Stomach (tissue), 19 donors: ENCODE measurements around the gene RASSF9. TPM values are rescaled to one million over a fixed set of nuclear protein-coding genes. Genes with fewer than 3 reads are reported as not detected.
A peak's percentile ranks its signal among the peaks of the same experiment; 100 is the strongest.

Experiments
- DNase-seq, 2 donors: peaks; one replicate each; pipeline versions ENCODE4 v3.0.0 to v3.0.0-alpha.2; 2013 to 2019
- H3K27ac ChIP-seq, 5 donors: fragments of 200-600 bp in 4 of 5; sonication (generic) in 4 of 5; one replicate each; pipeline ENCODE4 v1.5.1; 2013 to 2019; ENCODE audit warnings: mild to moderate bottlenecking in 1 of 5, moderate library complexity in 1 of 5
- H3K27me3 ChIP-seq, 3 donors: fragments of 200-600 bp; sonication (generic); one replicate each; pipeline ENCODE4 v1.5.1; 2017 to 2019; ENCODE audit warnings: mixed run types in 1 of 3
- H3K36me3 ChIP-seq, 4 donors: fragments of 200-600 bp; sonication (generic); 1 replicate in 3 of 4; 2 replicates in 1 of 4; pipeline ENCODE4 v1.5.1; 2016 to 2019
- H3K4me1 ChIP-seq, 4 donors: fragments of 200-600 bp; sonication (generic); one replicate each; pipeline ENCODE4 v1.5.1; 2016 to 2019
- H3K4me3 ChIP-seq, 4 donors: fragments of 200-600 bp; sonication (generic) in 3 of 4; one replicate each; pipeline ENCODE4 v1.5.1; 2016 to 2019; ENCODE audit warnings: mild to moderate bottlenecking in 1 of 4
- H3K9me3 ChIP-seq, 4 donors: fragments of 200-600 bp; sonication (generic); one replicate each; pipeline ENCODE4 v1.5.1; 2016 to 2019
- CTCF ChIP-seq, 7 experiments: fragments of 450-650 bp in 4 of 7; fragments of 200-600 bp in 3 of 7; sonication (generic) in 3 of 7; IDR thresholded peaks; one replicate each; pipeline ENCODE4 v1.5.1; 2016 to 2019; ENCODE audit warnings: antibody characterized with exemption in 7 of 7, control low read depth in 2 of 7, mild to moderate bottlenecking in 1 of 7
- EP300 ChIP-seq: sonication (generic); formaldehyde crosslinking; IDR thresholded peaks from one replicate; pipeline ENCODE4 v1.6.1; 2017; ENCODE audit warnings: antibody characterized with exemption
- POLR2A ChIP-seq, 4 donors: fragments of 450-650 bp; IDR thresholded peaks; one replicate each; pipeline ENCODE4 v1.6.1; 2016; ENCODE audit warnings: antibody characterized with exemption in 4 of 4, control low read depth in 2 of 4, mild to moderate bottlenecking in 1 of 4, moderate library complexity in 1 of 4
- POLR2AphosphoS5 ChIP-seq, 3 donors: sonication (generic); formaldehyde crosslinking; IDR thresholded peaks; one replicate each; pipeline ENCODE4 v1.6.1; 2016; ENCODE audit warnings: antibody characterized with exemption in 3 of 3
- WGBS, 5 donors: extraction: QIAGEN DNeasy Blood & Tissue Kit in 3 of 5; methylation state at CpG; one replicate each; pipeline versions ENCODE4 v1.1.5 to v1.1.7; 2013 to 2018; 5-methylcytosine and 5-hydroxymethylcytosine counted together
- intact Hi-C: fragments of 100-400 bp; cut with DNase I; formaldehyde crosslinking; loops from one replicate; pipeline ENCODE4 v1.15.1; 2023; ENCODE audit warnings: low total_unique reads
- long read RNA-seq, 10 donors: transcript quantifications; one replicate each; lab custom pipeline, GENCODE V29; 2026
- polyA plus RNA-seq, 3 donors: library from polyadenylated mRNA; stranded (reverse); fragments of 200-250 nt; gene quantifications; one replicate each; pipeline ENCODE4 v1.2.3, GENCODE V29; 2013
- total RNA-seq, 5 donors: library from RNA; depleted of rRNA; stranded (reverse); fragments of >200 nt; gene quantifications; one replicate each; pipeline versions ENCODE4 v1.1.0 to v1.2.3, GENCODE V29; 2014 to 2016
- donor health status: healthy with polysubstance abuse.
- donor health status: Bipolar disorder and iron deficiency.
- donor health status: healthy.

RASSF9 gene
- total RNA-seq (1 to 10 TPM in 2 of 5 donors, under 1 TPM in 3; under 0.01 to 6.2 (median 0.58) TPM), polyA plus RNA-seq (1 to 10 TPM in 1 of 3 donors, under 1 TPM in 1, not detected in 1; 0.31 to 1.2 TPM)
- long read RNA-seq, donor 1, full-length matches to known transcripts = 3 of 3 reads
- long read RNA-seq, donor 1, partial matches to known transcripts = 0 of 3 reads
- long read RNA-seq, donor 1, other reads (novel, unspliced or antisense) = 0 of 3 reads
- long read RNA-seq, donor 2, full-length matches to known transcripts = 4 of 4 reads
- long read RNA-seq, donor 2, partial matches to known transcripts = 0 of 4 reads
- long read RNA-seq, donor 2, other reads (novel, unspliced or antisense) = 0 of 4 reads
- long read RNA-seq, donor 3, full-length matches to known transcripts = 1 of 1 reads
- long read RNA-seq, donor 3, partial matches to known transcripts = 0 of 1 reads
- long read RNA-seq, donor 3, other reads (novel, unspliced or antisense) = 0 of 1 reads
- long read RNA-seq, donor 4 = 0 reads
- long read RNA-seq, donor 5, full-length matches to known transcripts = 1 of 1 reads
- long read RNA-seq, donor 5, partial matches to known transcripts = 0 of 1 reads
- long read RNA-seq, donor 5, other reads (novel, unspliced or antisense) = 0 of 1 reads
- long read RNA-seq, donor 6, full-length matches to known transcripts = 10 of 10 reads
- long read RNA-seq, donor 6, partial matches to known transcripts = 0 of 10 reads
- long read RNA-seq, donor 6, other reads (novel, unspliced or antisense) = 0 of 10 reads
- long read RNA-seq, donor 7, full-length matches to known transcripts = 2 of 2 reads
- long read RNA-seq, donor 7, partial matches to known transcripts = 0 of 2 reads
- long read RNA-seq, donor 7, other reads (novel, unspliced or antisense) = 0 of 2 reads
- long read RNA-seq, donor 8, full-length matches to known transcripts = 7 of 7 reads
- long read RNA-seq, donor 8, partial matches to known transcripts = 0 of 7 reads
- long read RNA-seq, donor 8, other reads (novel, unspliced or antisense) = 0 of 7 reads
- long read RNA-seq, donor 9, full-length matches to known transcripts = 8 of 8 reads
- long read RNA-seq, donor 9, partial matches to known transcripts = 0 of 8 reads
- long read RNA-seq, donor 9, other reads (novel, unspliced or antisense) = 0 of 8 reads
- long read RNA-seq, donor 10 = 0 reads

DNA sequence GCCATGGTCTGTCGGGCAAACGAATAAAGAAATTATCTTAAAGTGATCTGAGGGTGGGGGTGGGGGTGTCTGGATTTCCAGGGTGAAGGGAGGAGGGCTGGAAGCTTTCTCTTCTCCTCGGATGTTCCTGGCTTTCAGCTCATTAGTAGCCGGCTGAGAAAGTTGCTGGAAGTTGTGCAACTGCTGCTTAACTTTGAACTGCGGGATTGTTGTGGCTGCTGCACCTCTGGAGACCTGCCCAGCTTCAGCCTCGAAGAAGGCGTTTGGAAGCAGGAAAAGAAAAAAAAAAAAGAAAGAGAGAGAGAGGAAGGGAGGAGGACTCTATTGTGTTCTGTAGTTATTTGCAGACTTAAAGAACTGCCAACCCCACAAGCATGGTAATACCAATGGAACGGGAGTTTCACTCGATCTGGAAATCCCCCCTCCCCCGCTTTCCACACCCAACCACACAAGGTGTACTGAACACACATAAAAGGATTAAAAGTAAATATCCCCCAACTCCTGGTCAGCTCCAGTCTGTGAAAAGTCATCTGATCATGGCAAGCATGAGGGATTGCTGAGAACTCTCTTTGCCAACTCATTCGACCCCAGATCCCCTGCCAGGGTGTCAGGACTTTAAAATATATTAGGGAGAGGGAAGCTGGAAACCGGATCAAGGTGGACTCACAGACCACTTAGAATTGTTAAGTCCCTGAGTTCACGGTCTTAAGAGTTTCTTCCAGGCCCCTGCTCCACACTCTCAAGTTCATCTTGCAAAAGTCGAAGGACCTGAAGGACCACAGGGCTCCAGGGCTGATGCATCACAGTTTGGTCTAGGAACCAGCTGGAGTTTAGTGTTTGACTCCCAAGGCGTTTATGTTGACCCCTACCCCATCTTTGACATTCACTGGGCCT is at the start of gene RASSF9:
TSS of gene RASSF9 (minus strand) at position 213 of the 894 bp plus-strand sequence. CDS start at position 5, 208 bp downstream.
- DNase-seq = peak; percentile 80 to 86
- Histone ChIP-seq H3K36me3 (no peaks in the 10 kb centered on the region), H3K4me3 (peak within 1 kb of the TSS; percentile 35 to 43 (median 38)), H3K27me3 (no peaks in the 10 kb centered on the region), H3K4me1 (peaks cover 0 to 21% (median 12%) of the 10 kb centered on the region in 4 donors), H3K9me3 (no peaks in the 10 kb centered on the region), H3K27ac (peak within 1 kb of the TSS in 4 of 5 donors; percentile 71 to 82 (median 76))
- intact Hi-C loops = no loop called here
- 8 to 19% (median 11%) methylated on average over 15 of the region's 15 CpGs for WGBS, 5 donors
- TF ChIP-seq CTCF (IDR thresholded peaks at IDR 0.05) (no peak), POLR2A (IDR thresholded peaks at IDR 0.05) (no peak), POLR2AphosphoS5 (IDR thresholded peaks at IDR 0.05) (no peak), EP300 (no peak)

GRCh38 chr12:85883763-85884162 is 47.6 kb upstream of the RASSF9 start:
- no peak for DNase-seq
- Histone ChIP-seq H3K4me3 (no peak overlapping the region), H3K9me3 (no peaks in the 10 kb centered on the region), H3K36me3 (no peaks in the 10 kb centered on the region), H3K27me3 (no peaks in the 10 kb centered on the region), H3K4me1 (no peaks in the 10 kb centered on the region), H3K27ac (no peak overlapping the region)
- intact Hi-C loops = no loop called here
- TF ChIP-seq POLR2AphosphoS5 (IDR thresholded peaks at IDR 0.05) = no peak
- no peak for TF ChIP-seq POLR2A (IDR thresholded peaks at IDR 0.05)
- TF ChIP-seq CTCF (IDR thresholded peaks at IDR 0.05) = no peak
- TF ChIP-seq EP300 = no peak

DNA sequence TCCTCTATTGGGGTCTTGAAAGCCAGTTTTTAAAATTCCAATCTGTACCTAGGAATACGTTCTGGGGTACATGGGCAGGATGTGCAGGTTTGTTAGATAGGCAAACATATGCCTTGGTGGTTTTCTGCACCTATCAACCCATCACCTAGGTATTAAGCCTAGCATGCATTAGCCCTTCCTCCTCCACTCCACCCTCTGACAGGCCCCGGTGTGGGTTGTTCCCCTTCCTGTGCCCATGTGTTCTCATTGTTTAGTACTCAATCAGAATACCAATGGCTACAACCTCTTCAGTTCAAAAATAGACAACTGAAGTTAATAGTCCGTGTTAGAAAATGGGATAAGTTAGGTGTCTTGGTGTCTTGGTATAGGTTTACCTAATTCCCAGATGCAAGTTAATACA is 41.2 kb upstream of the RASSF9 start:
- DNase-seq = no peak
- 62 to 82% (median 71%) methylated on average over 3 of the region's 3 CpGs for WGBS, 5 donors
- no peaks in the 10 kb centered on the region for H3K9me3 ChIP-seq
- TF ChIP-seq POLR2A (IDR thresholded peaks at IDR 0.05) = no peak
- no peak for TF ChIP-seq EP300
- TF ChIP-seq CTCF (IDR thresholded peaks at IDR 0.05) = no peak
- no peak for TF ChIP-seq POLR2AphosphoS5 (IDR thresholded peaks at IDR 0.05)
- no peaks in the 10 kb centered on the region for H3K27me3 ChIP-seq
- H3K4me3 ChIP-seq = no peak overlapping the region
- intact Hi-C loops = no loop called here
- H3K4me1 ChIP-seq = no peaks in the 10 kb centered on the region
- H3K36me3 ChIP-seq = no peaks in the 10 kb centered on the region
- H3K27ac ChIP-seq = no peak overlapping the region
